Testis (tissue), 3 donors: ENCODE measurements around the gene NLGN2. TPM values are rescaled to one million over a fixed set of nuclear protein-coding genes. Genes with fewer than 3 reads are reported as not detected.

ENCODE experiments used
- DNase-seq: peaks from one replicate; pipeline ENCODE4 v3.0.0-alpha.2; 2019
- H3K27ac ChIP-seq, 2 donors: fragments of 200-600 bp; sonication (generic); one replicate each; pipeline ENCODE4 v1.5.1; 2019
- H3K27me3 ChIP-seq: fragments of 200-600 bp; sonication (generic); one replicate; pipeline ENCODE4 v1.5.1; 2019
- H3K36me3 ChIP-seq: fragments of 200-600 bp; sonication (generic); one replicate; pipeline ENCODE4 v1.5.1; 2017; ENCODE audit warnings: low read depth; ENCODE audit errors: missing control alignments
- H3K4me1 ChIP-seq: fragments of 200-600 bp; sonication (generic); one replicate; pipeline ENCODE4 v1.5.1; 2019
- H3K4me3 ChIP-seq, 2 donors: fragments of 200-600 bp; sonication (generic); one replicate each; pipeline ENCODE4 v1.5.1; 2017 to 2019
- H3K9me3 ChIP-seq: fragments of 200-600 bp; sonication (generic); one replicate; pipeline ENCODE4 v1.5.1; 2017
- POLR2A ChIP-seq: fragments of 450-650 bp; IDR thresholded peaks from one replicate; pipeline ENCODE4 v1.6.1; 2017; ENCODE audit warnings: antibody characterized with exemption, mild to moderate bottlenecking, moderate library complexity
- WGBS, 2 donors: methylation state at CpG; one replicate each; pipeline ENCODE4 v1.1.5; 2018; 5-methylcytosine and 5-hydroxymethylcytosine counted together
- intact Hi-C: fragments of 100-400 bp; cut with DNase I; formaldehyde crosslinking; loops from one replicate; pipeline ENCODE4 v1.15.1; 2023; ENCODE audit warnings: low total_unique reads
- polyA plus RNA-seq: library from polyadenylated mRNA; stranded (reverse); fragments of 350-450 nt; fragmentation: Illumina TruSeq; extraction: RNeasy Lipid Tissue Mini Kit (QIAGEN cat#74804); gene quantifications from one replicate; pipeline ENCODE4 v1.2.3, GENCODE V29; 2014; ENCODE audit warnings: low read depth, low replicate concordance; ENCODE audit not compliant: insufficient read depth
- total RNA-seq, 2 donors: library from RNA; depleted of rRNA; stranded (reverse); fragments of >200 nt; gene quantifications; one replicate each; pipeline ENCODE4 v1.2.3, GENCODE V29; 2016
- TF ChIP-seq, protein P1 (sequence below), 3 experiments: fragments of 450-650 bp in 2 of 3; fragments of 200-600 bp in 1 of 3; sonication (generic) in 1 of 3; IDR thresholded peaks; one replicate each; pipeline ENCODE4 v1.5.1; 2016 to 2019; ENCODE audit warnings: antibody characterized with exemption in 3 of 3, mild to moderate bottlenecking in 2 of 3, moderate library complexity in 1 of 3

The NLGN2 gene
- total and polyA plus RNA-seq, 3 donors from 2014 or later: 8.4 to 10.7 (median 9.9) TPM

DNA sequence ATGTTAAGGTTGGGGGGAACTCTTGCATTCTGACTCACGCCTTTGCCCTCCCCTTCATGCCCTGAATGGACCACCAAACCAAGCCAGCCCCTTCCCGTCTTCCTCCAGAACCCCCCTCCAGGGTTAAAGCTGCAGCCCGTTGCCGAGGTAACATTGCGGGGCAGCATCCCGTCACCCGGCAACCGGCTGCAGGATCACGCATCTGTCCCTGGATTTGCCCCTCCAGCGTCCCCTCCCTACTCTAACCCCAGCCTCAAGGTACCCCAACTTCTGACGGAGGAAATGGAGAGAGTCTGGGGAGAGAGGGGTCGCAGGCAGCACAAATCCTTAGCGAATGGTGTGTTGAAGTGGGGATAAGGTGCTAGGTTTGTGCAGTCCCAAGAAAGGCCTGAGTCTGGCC lies 563 bp upstream of the NLGN2 start:
- Histone ChIP-seq H3K27ac (no peak overlapping the region), H3K4me3 (no peak overlapping the region), H3K4me1 (peaks cover 17% of the 10 kb centered on the region), H3K9me3 (no peaks in the 10 kb centered on the region), H3K36me3 (no peaks in the 10 kb centered on the region), H3K27me3 (no peaks in the 10 kb centered on the region)
- 80 to 85% methylated on average over 13 of the region's 13 CpGs for WGBS, 2 donors
- DNase-seq: no peak
- TF ChIP-seq, protein P1, sequence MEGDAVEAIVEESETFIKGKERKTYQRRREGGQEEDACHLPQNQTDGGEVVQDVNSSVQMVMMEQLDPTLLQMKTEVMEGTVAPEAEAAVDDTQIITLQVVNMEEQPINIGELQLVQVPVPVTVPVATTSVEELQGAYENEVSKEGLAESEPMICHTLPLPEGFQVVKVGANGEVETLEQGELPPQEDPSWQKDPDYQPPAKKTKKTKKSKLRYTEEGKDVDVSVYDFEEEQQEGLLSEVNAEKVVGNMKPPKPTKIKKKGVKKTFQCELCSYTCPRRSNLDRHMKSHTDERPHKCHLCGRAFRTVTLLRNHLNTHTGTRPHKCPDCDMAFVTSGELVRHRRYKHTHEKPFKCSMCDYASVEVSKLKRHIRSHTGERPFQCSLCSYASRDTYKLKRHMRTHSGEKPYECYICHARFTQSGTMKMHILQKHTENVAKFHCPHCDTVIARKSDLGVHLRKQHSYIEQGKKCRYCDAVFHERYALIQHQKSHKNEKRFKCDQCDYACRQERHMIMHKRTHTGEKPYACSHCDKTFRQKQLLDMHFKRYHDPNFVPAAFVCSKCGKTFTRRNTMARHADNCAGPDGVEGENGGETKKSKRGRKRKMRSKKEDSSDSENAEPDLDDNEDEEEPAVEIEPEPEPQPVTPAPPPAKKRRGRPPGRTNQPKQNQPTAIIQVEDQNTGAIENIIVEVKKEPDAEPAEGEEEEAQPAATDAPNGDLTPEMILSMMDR (IDR thresholded peaks at IDR 0.05): no peak
- no peak for TF ChIP-seq POLR2A
- intact Hi-C loops: no loop called here

DNA sequence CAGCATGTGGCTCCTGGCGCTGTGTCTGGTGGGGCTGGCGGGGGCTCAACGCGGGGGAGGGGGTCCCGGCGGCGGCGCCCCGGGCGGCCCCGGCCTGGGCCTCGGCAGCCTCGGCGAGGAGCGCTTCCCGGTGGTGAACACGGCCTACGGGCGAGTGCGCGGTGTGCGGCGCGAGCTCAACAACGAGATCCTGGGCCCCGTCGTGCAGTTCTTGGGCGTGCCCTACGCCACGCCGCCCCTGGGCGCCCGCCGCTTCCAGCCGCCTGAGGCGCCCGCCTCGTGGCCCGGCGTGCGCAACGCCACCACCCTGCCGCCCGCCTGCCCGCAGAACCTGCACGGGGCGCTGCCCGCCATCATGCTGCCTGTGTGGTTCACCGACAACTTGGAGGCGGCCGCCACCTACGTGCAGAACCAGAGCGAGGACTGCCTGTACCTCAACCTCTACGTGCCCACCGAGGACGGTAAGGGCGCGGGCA lies 645 bp downstream of the NLGN2 start:
- intact Hi-C loops: no loop called here
- H3K36me3 ChIP-seq: no peaks in the 10 kb centered on the region
- no peak for DNase-seq
- 74% methylated on average over 39 of the region's 58 CpGs; no CpG with 5 or more reads in 1 of the 2 donors for WGBS, 2 donors
- peaks cover 8% of the 10 kb centered on the region for H3K4me1 ChIP-seq
- H3K4me3 ChIP-seq: peak overlapping the region; percentile 18 to 23
- no peaks in the 10 kb centered on the region for H3K9me3 ChIP-seq
- no peak overlapping the region for H3K27ac ChIP-seq
- TF ChIP-seq, protein P1 (IDR thresholded peaks at IDR 0.05): no peak
- TF ChIP-seq POLR2A: no peak
- H3K27me3 ChIP-seq: no peaks in the 10 kb centered on the region

DNA sequence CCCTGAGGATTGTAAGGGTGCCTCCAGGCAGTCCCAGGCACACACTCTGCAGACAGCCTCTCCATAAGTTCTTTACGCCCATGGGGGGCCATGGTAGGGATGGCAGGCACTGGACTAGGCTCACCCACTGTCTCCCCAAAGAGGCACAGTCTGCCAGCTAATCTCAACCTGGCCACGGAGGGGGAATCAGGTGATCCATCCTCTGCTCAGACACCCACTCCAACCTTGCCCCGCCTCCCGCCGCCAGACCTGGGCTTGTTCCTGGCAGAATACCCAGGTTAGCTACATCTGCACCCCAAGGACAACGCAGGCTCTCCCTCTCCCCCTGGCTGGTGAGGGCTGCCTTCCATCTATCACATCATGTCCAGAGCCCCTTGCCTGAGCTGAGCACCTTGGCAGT lies 1.2 kb downstream of the NLGN2 start:
- DNase-seq: no peak
- no peaks in the 10 kb centered on the region for H3K27me3 ChIP-seq
- no peaks in the 10 kb centered on the region for H3K9me3 ChIP-seq
- H3K27ac ChIP-seq: no peak overlapping the region
- no peak overlapping the region for H3K4me3 ChIP-seq
- H3K4me1 ChIP-seq: peaks cover 8% of the 10 kb centered on the region
- TF ChIP-seq, protein P1 (IDR thresholded peaks at IDR 0.05): no peak
- TF ChIP-seq POLR2A: no peak
- intact Hi-C loops: no loop called here
- 56 to 67% methylated on average over 2 to 6 of the region's 6 CpGs for WGBS, 2 donors
- no peaks in the 10 kb centered on the region for H3K36me3 ChIP-seq

GRCh38 chr17:7409716-7410115 lies 2.1 kb downstream of the NLGN2 start:
- Histone ChIP-seq H3K36me3 (no peaks in the 10 kb centered on the region), H3K4me1 (peaks cover 8% of the 10 kb centered on the region), H3K4me3 (no peak overlapping the region), H3K27me3 (no peaks in the 10 kb centered on the region), H3K27ac (no peak overlapping the region), H3K9me3 (no peaks in the 10 kb centered on the region)
- 90 to 91% methylated on average over 6 of the region's 6 CpGs for WGBS, 2 donors
- DNase-seq: no peak
- intact Hi-C loops: no loop called here
- TF ChIP-seq, protein P1 (IDR thresholded peaks at IDR 0.05): no peak
- TF ChIP-seq POLR2A: no peak
